PC-3 (cell line): Measurements from ENCODE around the gene BDH1.

ENCODE experiments used
- CTCF ChIP-seq: fragments of 300-600 bp; sonication (generic); conservative IDR thresholded peaks from 2 replicates; pipeline ENCODE4 v1.5.1; 2017; ENCODE audit warnings: antibody characterized with exemption, low read depth, mild to moderate bottlenecking, low read length
- EZH2 ChIP-seq: fragments of 300-600 bp; sonication (generic); IDR thresholded peaks from one replicate; pipeline ENCODE4 v1.6.1; 2017; ENCODE audit warnings: antibody characterized with exemption, mild to moderate bottlenecking, low read length; ENCODE audit not compliant: unreplicated experiment

GRCh38 chr3:197490098-197491058 lies 65.4 kb downstream of the BDH1 start:
- TF ChIP-seq CTCF = no peak
- TF ChIP-seq EZH2 = no peak
